ENCODE data around the gene ANKRD13D.

DNA sequence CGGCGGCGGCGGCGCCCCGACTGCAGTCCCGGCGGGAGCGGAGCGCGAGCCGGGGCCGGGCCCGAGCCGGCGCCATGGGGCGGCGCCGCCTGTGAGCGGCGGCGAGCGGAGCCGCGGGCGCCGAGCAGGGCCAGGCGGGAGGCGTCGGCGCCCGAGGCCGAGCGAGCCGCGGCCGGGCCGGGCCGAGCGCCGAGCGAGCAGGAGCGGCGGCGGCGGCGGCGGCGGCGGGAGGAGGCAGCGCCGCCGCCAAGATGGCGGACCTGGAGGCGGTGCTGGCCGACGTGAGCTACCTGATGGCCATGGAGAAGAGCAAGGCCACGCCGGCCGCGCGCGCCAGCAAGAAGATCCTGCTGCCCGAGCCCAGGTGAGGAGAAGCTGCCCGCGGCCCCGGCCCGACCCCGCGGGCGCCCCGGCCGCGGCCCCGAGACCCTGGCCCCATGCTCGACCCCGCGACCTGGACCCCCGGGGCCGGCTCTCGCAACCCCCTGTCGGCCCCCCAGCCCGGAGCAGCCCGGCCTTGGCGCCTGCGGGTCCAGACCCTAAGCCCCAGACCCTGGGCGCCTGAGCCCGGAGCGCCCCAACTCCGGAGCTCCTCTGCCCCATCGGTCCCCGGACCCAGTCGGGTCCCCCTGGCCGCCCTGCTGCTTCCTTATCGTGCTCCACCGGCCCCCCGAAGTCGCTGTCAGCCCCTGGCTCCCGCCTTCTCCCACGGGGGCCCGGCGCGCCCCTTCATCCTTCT is 22.5 kb upstream of the ANKRD13D start, which contains the start of gene GRK2:
- TF ChIP-seq, protein P1, sequence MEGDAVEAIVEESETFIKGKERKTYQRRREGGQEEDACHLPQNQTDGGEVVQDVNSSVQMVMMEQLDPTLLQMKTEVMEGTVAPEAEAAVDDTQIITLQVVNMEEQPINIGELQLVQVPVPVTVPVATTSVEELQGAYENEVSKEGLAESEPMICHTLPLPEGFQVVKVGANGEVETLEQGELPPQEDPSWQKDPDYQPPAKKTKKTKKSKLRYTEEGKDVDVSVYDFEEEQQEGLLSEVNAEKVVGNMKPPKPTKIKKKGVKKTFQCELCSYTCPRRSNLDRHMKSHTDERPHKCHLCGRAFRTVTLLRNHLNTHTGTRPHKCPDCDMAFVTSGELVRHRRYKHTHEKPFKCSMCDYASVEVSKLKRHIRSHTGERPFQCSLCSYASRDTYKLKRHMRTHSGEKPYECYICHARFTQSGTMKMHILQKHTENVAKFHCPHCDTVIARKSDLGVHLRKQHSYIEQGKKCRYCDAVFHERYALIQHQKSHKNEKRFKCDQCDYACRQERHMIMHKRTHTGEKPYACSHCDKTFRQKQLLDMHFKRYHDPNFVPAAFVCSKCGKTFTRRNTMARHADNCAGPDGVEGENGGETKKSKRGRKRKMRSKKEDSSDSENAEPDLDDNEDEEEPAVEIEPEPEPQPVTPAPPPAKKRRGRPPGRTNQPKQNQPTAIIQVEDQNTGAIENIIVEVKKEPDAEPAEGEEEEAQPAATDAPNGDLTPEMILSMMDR (conservative IDR thresholded peaks at IDR 0.05; ENCODE audit: low read depth, low read length), result no peak
- no peak for TF ChIP-seq EZH2 (IDR thresholded peaks at IDR 0.05; ENCODE audit: low read length, unreplicated experiment)
